ENCODE measurements around the gene RBBP8. TPM values are rescaled to one million over a fixed set of nuclear protein-coding genes. Genes with fewer than 3 reads are reported as not detected.
A peak's percentile ranks its signal among the peaks of the same experiment; 100 is the strongest.

The RBBP8 gene
- total RNA-seq, 4 donors from 2014 or later, result 12.4 to 23.9 (median 15.4) TPM

DNA sequence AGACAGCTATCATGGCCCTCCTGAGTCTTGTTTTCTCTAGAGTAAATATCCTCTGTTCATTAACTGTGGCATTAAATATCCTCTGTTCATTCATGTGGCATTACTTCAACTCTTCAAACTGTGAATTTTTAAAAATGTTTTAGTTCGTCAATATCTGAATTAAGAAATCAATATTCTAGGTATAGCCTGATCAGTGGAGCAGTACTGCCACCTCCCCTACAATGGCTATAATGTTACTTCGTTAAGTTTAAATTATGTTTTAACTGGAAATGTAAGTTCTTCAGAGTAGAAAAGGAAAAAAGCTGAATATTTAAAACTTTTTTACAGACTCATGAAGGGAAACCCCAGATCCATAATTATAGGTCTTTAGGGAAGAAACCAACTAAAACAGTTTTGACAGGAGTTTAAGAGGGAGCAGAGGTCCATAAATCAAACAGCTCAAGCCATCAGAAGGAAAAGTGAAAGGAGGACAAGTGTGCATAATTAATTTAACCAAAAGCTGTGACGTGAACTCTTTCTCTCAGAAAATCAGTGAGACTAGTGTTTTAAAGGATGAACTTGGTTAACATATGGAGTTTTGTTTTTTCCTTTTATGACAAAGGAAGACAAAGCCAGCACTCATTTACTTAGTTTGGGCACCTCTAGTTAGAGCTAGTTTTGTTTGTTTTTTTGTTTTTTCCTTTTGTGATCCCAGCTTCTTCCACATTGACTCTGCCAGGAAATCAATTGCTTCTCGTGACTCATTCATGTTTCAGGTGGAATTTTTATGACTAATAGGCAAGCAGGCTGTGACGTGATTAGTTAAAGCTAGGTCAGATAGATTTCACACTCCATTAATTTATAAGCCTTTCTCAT is 44.9 kb downstream of the RBBP8 start:
- no peak for TF ChIP-seq POLR2AphosphoS5 (IDR thresholded peaks at IDR 0.05)
- TF ChIP-seq POLR2A (IDR thresholded peaks at IDR 0.05; ENCODE audit: low read depth), result no peak
- no peak for TF ChIP-seq EP300 (IDR thresholded peaks at IDR 0.05)
- TF ChIP-seq, protein P1, sequence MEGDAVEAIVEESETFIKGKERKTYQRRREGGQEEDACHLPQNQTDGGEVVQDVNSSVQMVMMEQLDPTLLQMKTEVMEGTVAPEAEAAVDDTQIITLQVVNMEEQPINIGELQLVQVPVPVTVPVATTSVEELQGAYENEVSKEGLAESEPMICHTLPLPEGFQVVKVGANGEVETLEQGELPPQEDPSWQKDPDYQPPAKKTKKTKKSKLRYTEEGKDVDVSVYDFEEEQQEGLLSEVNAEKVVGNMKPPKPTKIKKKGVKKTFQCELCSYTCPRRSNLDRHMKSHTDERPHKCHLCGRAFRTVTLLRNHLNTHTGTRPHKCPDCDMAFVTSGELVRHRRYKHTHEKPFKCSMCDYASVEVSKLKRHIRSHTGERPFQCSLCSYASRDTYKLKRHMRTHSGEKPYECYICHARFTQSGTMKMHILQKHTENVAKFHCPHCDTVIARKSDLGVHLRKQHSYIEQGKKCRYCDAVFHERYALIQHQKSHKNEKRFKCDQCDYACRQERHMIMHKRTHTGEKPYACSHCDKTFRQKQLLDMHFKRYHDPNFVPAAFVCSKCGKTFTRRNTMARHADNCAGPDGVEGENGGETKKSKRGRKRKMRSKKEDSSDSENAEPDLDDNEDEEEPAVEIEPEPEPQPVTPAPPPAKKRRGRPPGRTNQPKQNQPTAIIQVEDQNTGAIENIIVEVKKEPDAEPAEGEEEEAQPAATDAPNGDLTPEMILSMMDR (IDR thresholded peaks at IDR 0.05), result no peak
- 60% methylated on average over 5 of the region's 5 CpGs for WGBS
- Histone ChIP-seq H3K9me3 (no peaks in the 10 kb centered on the region), H3K36me3 (no peaks in the 10 kb centered on the region), H3K27ac (replicated peaks in 1 of 4) (no peak overlapping the region), H3K4me1 (peaks cover 0 to 10% (median 7%) of the 10 kb centered on the region in 4 donors), H3K4me3 (no peak overlapping the region), H3K27me3 (no peaks in the 10 kb centered on the region)
- intact Hi-C loops (cut with DNase I), result no loop called here
- DNase-seq (ENCODE audit: extremely low spot score), result no peak

DNA sequence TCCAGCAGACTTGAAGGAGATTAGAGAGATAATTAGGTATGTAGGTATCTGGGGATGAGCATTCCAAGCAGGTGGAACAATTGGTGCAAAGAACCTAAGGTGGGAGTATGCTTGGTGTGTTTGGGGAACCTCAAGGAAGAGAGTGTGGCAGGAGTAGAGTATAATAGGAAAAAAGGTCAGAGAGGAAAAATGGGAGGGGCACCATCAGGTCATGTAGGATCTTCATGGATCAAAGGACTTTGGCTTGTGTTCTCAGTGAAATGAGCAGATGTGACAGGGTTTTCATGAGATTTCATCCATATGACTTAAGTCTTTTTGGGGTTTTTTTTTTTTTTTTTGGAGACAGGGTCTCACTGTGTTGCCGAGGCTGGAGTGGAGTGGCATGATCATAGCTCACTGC is 47.3 kb downstream of the RBBP8 start:
- no peak overlapping the region for H3K27ac ChIP-seq (replicated peaks in 1 of 4)
- no peak for DNase-seq (ENCODE audit: extremely low spot score)
- H3K36me3 ChIP-seq, result peaks cover 0 to 5% (median 2%) of the 10 kb centered on the region in 4 donors
- H3K9me3 ChIP-seq, result no peaks in the 10 kb centered on the region
- no peaks in the 10 kb centered on the region for H3K27me3 ChIP-seq
- no peak overlapping the region for H3K4me3 ChIP-seq
- 92% methylated on average over 1 of the region's 1 CpG for WGBS
- TF ChIP-seq, protein P1 (IDR thresholded peaks at IDR 0.05), result no peak
- TF ChIP-seq EP300 (IDR thresholded peaks at IDR 0.05), result no peak
- TF ChIP-seq POLR2A (IDR thresholded peaks at IDR 0.05; ENCODE audit: low read depth), result no peak
- no peak for TF ChIP-seq POLR2AphosphoS5 (IDR thresholded peaks at IDR 0.05)
- intact Hi-C loops (cut with DNase I), result loop anchor here (5.0 kb wide), 1 partner anchor 48 kb away; the partner anchor contains the start of gene RBBP8
- H3K4me1 ChIP-seq, result peaks cover 0 to 10% (median 7%) of the 10 kb centered on the region in 4 donors

DNA sequence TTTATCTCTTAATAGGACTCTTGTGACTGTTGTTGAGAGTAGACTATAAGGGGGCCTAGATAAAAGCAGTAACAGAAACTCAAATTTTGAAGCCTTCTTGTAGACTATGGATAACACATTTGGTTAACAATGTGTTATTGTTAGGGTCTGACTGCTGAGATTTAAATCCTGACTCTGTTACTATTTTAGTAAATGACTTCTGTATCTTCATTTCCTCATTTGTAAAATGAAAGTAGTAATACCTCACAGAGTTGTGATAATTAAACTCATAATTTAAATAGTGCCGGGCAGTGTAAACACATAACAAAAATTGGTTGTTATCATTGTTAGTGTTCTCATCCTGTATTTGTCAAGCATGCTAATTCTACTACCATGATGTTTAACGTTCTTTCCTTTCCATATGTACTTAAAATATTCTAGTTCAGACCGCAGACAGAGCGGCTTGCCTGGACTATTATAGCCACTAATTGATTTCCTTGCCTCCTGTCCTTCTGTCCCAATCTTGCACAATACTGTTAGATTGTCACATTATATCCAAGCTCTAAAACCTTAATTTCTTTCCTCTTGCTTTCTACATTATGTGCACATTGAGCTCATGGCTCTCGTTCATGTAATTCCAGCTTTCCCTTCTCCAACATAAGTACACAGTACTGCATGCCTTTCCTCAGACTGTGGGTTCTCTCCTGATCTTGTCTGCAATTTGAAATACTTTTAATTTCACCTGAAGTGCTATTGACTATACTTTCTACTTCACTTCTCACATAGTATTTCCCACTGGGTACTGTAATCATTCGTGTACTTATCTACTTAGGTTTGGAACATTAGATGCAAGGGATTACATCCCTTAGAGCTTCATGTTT is 48.4 kb downstream of the RBBP8 start:
- no peak for DNase-seq (ENCODE audit: extremely low spot score)
- 83% methylated on average over 6 of the region's 6 CpGs for WGBS
- TF ChIP-seq, protein P1 (IDR thresholded peaks at IDR 0.05), result no peak
- no peak for TF ChIP-seq POLR2A (IDR thresholded peaks at IDR 0.05; ENCODE audit: low read depth)
- TF ChIP-seq EP300 (IDR thresholded peaks at IDR 0.05), result no peak
- no peak for TF ChIP-seq POLR2AphosphoS5 (IDR thresholded peaks at IDR 0.05)
- Histone ChIP-seq H3K27me3 (no peaks in the 10 kb centered on the region), H3K4me1 (peaks cover 0 to 10% (median 7%) of the 10 kb centered on the region in 4 donors), H3K4me3 (no peak overlapping the region), H3K9me3 (no peaks in the 10 kb centered on the region), H3K27ac (replicated peaks in 1 of 4) (no peak overlapping the region), H3K36me3 (peaks cover 0 to 12% (median 6%) of the 10 kb centered on the region in 4 donors)
- intact Hi-C loops (cut with DNase I), result loop anchor here (2.0 to 5.0 kb wide), 2 partner anchors 49 to 181 kb away; partner anchors contain the start of gene RBBP8

DNA sequence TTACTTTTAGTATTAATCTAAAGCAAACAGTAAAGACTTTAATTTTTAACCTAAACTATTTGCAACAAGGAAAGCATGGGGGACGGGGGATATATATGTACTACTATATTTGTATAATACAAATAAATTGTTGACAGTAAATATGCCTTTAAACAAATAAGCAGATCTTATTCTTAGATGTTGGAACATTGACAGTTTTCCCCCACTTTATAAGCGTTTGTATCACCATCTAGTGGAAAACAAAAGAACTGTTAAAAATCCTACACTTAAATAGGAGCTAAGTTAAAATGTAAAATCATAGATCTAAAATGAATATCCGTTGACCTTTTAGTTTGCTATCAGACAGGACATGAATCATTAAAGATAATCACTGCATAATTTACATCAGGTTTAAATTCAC is 50.0 kb downstream of the RBBP8 start:
- no peak for DNase-seq (ENCODE audit: extremely low spot score)
- intact Hi-C loops (cut with DNase I), result loop anchor here (2.0 to 5.0 kb wide), 2 partner anchors 51 to 182 kb away; partner anchors contain the start of gene RBBP8
- Histone ChIP-seq H3K9me3 (no peaks in the 10 kb centered on the region), H3K4me1 (peaks cover 0 to 8% (median 5%) of the 10 kb centered on the region in 4 donors), H3K27me3 (no peaks in the 10 kb centered on the region), H3K27ac (replicated peaks in 1 of 4) (no peak overlapping the region), H3K36me3 (peaks cover 0 to 21% (median 8%) of the 10 kb centered on the region in 4 donors), H3K4me3 (no peak overlapping the region)
- 43% methylated on average over 3 of the region's 3 CpGs for WGBS
- TF ChIP-seq POLR2A (IDR thresholded peaks at IDR 0.05; ENCODE audit: low read depth), result no peak
- TF ChIP-seq, protein P1 (IDR thresholded peaks at IDR 0.05), result peak; percentile 46 to 54 (median 51)

Data from esophagus muscularis mucosa (tissue), 4 donors.